AG04450 (cell line): ENCODE results near the gene RNF151. TPM values are rescaled to one million over a fixed set of nuclear protein-coding genes. Genes with fewer than 3 reads are reported as not detected.

Experiments used
- CTCF ChIA-PET: fragments of 300-600, 350-600 bp; formaldehyde crosslinking; extraction: SDS; loops from one replicate; lab custom pipeline; 2022; ENCODE audit warnings: antibody characterized with exemption, inconsistent platforms; lab: Charles Lee
- POLR2A ChIA-PET: fragments of 350-600 bp; formaldehyde crosslinking; extraction: SDS; loops from one replicate; lab custom pipeline; 2021; ENCODE audit warnings: antibody characterized with exemption, inconsistent platforms; lab: Yijun Ruan, JAX
- DNase-seq: peaks from one replicate; pipeline ENCODE4 v3.0.0-alpha.2; 2011; ENCODE audit warnings: low read depth, low spot score
- H3K27ac ChIP-seq: one replicate; pipeline ENCODE4 v1.5.1; 2012; ENCODE audit warnings: low read depth, low read length, control low read depth
- H3K27me3 ChIP-seq: one replicate; pipeline ENCODE4 v1.6.0; 2012; ENCODE audit warnings: low read length; ENCODE audit not compliant: control insufficient read depth, insufficient read depth
- H3K4me3 ChIP-seq: 2 replicates; pipeline ENCODE4 v1.5.1; 2011; ENCODE audit warnings: mild to moderate bottlenecking, low read depth, low read length, control low read depth
- H3K9me3 ChIP-seq: 2 replicates; pipeline ENCODE4 v1.5.1; 2012; ENCODE audit warnings: low read length; ENCODE audit not compliant: control insufficient read depth, insufficient read depth
- CTCF ChIP-seq: IDR thresholded peaks from 2 replicates; pipeline ENCODE4 v1.5.1; 2011; ENCODE audit warnings: low read depth, low read length, control low read depth, inconsistent platforms
- polyA plus RNA-seq: library from polyadenylated mRNA; depleted of rRNA; stranded (reverse); fragments of >200 nt; gene quantifications from 2 replicates; pipeline ENCODE4 v1.2.3, GENCODE V29; 2011

Gene RNF151
- polyA plus RNA-seq, 1 experiment, result not detected

GRCh38 chr16:2005646-2006045 lies 39.0 kb downstream of the RNF151 start:
- ChIA-PET POLR2A (no interaction called here), CTCF (interaction anchor here (3.0 to 5.0 kb wide), 2 partner anchors 13 to 135 kb away, joined by 16 to 79 read pairs; no protein-coding TSS in a partner anchor)
- Histone ChIP-seq H3K9me3 (no peaks in the 10 kb centered on the region; the same call in 1 of the 2 replicates), H3K27me3 (no peaks in the 10 kb centered on the region), H3K27ac (no peak overlapping the region), H3K4me3 (no peak overlapping the region)
- no peak for DNase-seq
- TF ChIP-seq CTCF, result no peak

- Histone ChIP-seq H3K27ac (no peak overlapping the region), H3K4me3 (no peak overlapping the region), H3K9me3 (no peaks in the 10 kb centered on the region; the same call in 1 of the 2 replicates), H3K27me3 (no peaks in the 10 kb centered on the region)
- TF ChIP-seq CTCF, result no peak
- ChIA-PET POLR2A (no interaction called here), CTCF (no interaction called here)
- no peak for DNase-seq
These were observed 39.7 kb downstream of the RNF151 start for GRCh38 chr16:2006317-2006716.

GRCh38 chr16:2007081-2007836 lies 40.6 kb downstream of the RNF151 start:
- Histone ChIP-seq H3K27ac (no peak overlapping the region), H3K27me3 (no peaks in the 10 kb centered on the region), H3K4me3 (peak overlapping the region; percentile 64), H3K9me3 (no peaks in the 10 kb centered on the region; the same call in 1 of the 2 replicates)
- ChIA-PET POLR2A (interaction anchor here (0.6 to 3.0 kb wide), 3 partner anchors 9 to 148 kb away, joined by 4 to 13 read pairs (median 9); partner anchors contain the start of genes RPS2 and TRAF7), CTCF (interaction anchor here (1.0 to 1.6 kb wide), 2 partner anchors 9 to 133 kb away, joined by 4 to 10 read pairs; no protein-coding TSS in a partner anchor)
- no peak for TF ChIP-seq CTCF
- DNase-seq, result no peak

- TF ChIP-seq CTCF, result no peak
- DNase-seq, result no peak
- H3K27ac ChIP-seq, result no peak overlapping the region
- ChIA-PET POLR2A (interaction anchor here (1.3 to 3.0 kb wide), 2 partner anchors 43 to 147 kb away, joined by 4 to 13 read pairs; partner anchors contain the start of genes RPS2 and TRAF7), CTCF (interaction anchor here (1.0 to 1.6 kb wide), 3 partner anchors 8 to 133 kb away, joined by 4 to 10 read pairs (median 9); no protein-coding TSS in a partner anchor)
- no peaks in the 10 kb centered on the region; the same call in 1 of the 2 replicates for H3K9me3 ChIP-seq
- H3K4me3 ChIP-seq, result peak overlapping the region; percentile 64
- H3K27me3 ChIP-seq, result no peaks in the 10 kb centered on the region
These were observed 41.4 kb downstream of the RNF151 start for GRCh38 chr16:2008009-2008526.
